ENCODE measurements around the gene KLHL29. TPM values are rescaled to one million over a fixed set of nuclear protein-coding genes. Genes with fewer than 3 reads are reported as not detected.

KLHL29 gene
- total RNA-seq, 2 experiments from 2014 or later, result 0.15 to 0.21 TPM

DNA sequence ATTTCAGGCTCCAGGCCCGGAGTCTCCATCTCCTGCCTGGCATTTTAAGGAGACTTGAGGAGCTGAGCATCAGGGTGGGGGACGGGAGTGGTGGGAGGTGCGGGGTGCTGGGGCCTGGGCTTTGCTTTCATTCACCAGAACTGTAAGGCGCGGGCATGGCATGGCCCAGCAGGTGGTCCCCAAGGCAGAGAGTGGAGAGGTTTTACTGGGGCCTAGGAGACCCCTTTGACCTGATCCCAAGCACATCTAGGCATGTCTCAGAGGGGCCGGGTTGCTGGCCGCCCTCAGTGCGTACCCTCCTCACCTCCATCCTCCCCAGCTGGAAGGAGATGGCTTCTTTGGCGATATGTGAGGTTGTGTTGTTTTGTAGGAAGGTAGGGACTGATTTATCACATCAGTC lies 172.5 kb downstream of the KLHL29 start:
- ChIA-PET POLR2A (no interaction called here), CTCF (no interaction called here)

DNA sequence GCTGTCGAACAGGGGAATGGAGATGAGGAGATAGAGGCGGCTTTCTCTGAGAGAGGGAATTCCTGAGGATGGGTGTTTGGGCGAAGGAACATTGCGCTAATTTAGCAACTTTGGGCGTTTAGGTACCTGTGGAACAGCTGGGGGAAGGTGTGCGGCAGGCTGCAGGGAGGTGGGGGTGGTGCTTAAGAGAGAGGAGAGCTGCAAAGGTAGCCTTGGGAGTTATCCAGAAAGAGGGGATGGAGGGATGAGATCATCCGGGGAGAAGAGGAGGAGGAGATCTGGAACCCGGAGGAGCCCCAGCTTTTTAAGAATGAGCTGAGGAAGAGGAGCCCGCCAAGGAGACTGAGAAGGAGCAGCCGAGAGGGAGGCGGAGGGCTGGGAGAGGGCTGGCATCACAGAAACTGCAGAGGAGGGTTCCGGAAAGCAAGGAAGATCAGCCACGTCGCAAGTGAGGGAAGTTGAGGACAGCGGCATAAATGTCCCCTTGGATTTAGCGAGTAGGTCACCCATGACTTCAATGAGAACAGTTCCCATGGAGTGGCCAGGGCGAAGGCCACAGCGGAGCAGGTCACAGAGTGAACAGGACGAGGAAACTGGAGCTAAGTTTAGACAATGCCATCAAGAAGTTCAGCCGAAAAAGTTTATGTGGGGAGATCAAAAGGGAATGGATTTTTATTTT lies 174.7 kb downstream of the KLHL29 start:
- POLR2A ChIA-PET, result no interaction called here
- CTCF ChIA-PET, result no interaction called here

DNA sequence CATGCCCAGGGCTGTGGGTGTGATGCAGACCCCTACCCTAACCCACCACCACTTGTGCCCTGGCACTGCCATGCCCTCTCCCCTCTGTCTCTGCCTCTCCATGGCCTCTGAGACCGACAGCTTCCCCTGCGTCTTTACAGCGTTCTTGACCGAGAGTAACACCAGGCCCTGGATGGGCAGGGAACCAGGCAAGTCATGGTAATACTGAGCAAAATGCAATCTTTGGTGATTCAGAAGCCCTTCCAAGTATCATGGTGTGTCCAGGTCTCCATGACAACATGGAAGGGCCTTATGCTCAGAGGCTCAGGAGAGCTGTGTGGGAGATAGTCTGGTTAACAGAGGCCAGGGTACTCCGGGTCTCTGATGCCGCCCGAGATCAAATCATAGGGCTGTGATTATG lies 176.1 kb downstream of the KLHL29 start:
- CTCF ChIA-PET, result no interaction called here

DNA sequence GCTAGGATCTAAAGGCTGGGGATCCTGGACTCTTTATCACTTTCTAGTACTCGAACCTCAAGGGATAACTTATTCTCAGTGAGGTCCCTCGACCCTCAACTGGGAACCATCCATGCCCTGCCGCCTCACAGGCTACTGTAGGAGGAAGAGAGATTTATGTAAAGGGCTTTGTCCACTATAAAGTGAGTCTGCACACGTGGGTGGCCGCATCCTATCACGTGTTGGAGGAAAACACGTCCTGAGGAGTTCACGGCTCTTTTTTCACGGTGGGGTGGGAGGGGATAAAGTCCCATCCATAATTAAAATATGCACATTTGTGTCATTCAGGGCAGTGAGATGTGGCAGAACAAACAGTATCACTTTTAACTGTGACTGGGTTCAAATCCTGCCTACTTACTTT lies 176.6 kb downstream of the KLHL29 start:
- POLR2A ChIA-PET, result no interaction called here
- CTCF ChIA-PET, result no interaction called here

More for the DNA sequence above, 176.1 kb downstream of the KLHL29 start:
- POLR2A ChIA-PET, result no interaction called here

DNA sequence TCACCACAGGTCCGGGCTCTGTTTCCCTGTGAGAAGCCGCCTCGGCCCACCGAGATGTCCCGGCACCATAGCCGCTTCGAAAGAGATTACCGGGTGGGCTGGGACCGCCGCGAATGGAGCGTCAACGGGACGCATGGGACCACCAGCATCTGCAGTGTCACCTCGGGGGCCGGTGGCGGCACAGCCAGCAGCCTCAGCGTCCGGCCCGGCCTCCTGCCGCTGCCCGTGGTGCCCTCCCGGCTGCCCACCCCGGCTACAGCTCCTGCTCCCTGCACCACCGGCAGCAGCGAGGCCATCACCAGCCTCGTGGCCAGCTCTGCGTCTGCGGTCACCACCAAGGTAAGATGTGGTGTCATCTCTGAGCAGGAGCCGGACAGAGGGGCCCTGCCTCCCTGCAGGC lies 177.2 kb downstream of the KLHL29 start:
- POLR2A ChIA-PET, result no interaction called here
- CTCF ChIA-PET, result no interaction called here

DNA sequence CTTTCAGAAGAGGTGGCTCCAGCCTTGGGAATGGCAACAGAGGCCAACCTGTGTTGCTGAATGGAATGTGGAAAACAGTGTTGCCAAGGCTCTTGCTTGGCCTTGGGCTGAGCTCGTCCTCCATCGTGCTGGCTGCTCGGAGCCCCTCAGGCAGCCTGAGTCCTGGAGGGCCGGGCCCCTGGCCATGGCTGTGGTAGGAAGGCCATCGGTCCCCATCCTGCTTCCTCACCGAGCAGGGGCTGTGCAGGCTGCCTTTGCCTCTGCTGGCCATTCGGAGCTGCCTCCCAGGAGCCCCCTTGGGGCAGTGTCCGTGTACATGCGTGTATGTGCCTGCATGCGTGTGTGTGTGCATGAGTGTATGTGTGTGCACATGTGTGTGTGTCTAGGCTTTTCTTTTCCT lies 178.2 kb downstream of the KLHL29 start:
- CTCF ChIA-PET, result no interaction called here

DNA sequence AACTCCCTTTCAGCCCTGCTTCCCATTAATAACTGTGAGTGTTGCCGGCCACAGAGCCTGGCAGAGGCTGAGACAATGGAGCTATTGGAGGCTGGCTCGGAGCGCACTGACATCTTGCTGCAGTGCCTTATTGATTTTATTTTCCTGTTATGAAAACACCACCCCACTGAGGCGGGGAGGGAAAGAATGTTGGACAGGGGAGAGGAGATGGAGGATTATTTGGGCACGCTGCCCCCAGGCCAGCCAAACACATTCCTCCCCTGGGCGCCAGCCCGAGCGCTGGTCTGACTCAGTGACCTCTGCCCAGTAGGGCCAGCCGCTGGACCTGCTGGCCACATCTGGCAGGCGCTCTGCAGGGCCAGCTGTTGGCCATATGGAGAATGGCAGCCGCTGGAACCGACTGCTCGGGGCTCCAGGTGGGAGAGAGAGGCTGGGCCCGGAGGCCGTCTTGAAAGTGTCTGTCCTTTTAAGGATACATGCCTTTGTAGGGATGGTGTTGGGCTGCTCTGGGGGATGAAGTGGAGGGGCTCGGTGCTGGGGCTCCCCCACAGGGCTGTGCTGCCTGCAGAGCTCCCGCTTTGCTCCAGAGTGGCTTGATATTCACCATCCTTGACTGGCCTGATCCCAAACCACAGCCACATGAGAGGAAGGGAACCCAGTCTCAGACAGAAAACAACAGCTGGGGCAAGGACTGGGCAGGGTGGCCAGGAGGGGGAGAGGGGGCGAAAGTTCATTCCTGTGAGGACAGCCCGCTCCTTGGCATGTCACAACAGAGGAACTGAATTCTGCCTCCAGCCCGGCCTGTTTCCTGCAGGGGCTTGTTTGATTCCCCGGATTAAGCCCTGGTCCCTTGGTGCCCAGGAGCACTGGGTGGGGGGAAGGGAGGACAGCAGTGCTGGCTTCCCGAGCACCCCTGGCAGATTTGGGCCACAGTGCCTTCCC lies 179.0 kb downstream of the KLHL29 start:
- CTCF ChIA-PET, result no interaction called here
- POLR2A ChIA-PET, result interaction anchor here (0.6 kb wide), 1 partner anchor 23 kb away, joined by 3 read pairs; no protein-coding TSS in a partner anchor

More for the DNA sequence above, 178.2 kb downstream of the KLHL29 start:
- POLR2A ChIA-PET, result no interaction called here

DNA sequence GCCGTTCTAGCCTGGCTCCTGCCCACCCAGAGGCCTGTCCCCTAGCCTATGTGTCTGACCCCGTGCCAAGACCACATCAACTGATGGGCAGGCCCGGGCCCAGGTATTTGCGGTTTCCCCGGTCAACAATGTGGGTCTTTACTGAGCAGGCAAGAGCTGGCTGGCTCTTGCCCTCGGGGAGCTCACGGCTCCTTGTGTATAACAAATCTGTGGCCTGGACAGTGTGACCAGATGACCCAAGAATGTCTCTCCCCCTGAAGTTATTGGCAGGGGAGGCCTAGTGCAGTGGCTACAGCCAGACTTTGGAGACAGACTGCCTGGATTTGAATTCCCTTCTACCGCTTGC lies 179.6 kb downstream of the KLHL29 start:
- CTCF ChIA-PET, result no interaction called here
- POLR2A ChIA-PET, result no interaction called here

DNA sequence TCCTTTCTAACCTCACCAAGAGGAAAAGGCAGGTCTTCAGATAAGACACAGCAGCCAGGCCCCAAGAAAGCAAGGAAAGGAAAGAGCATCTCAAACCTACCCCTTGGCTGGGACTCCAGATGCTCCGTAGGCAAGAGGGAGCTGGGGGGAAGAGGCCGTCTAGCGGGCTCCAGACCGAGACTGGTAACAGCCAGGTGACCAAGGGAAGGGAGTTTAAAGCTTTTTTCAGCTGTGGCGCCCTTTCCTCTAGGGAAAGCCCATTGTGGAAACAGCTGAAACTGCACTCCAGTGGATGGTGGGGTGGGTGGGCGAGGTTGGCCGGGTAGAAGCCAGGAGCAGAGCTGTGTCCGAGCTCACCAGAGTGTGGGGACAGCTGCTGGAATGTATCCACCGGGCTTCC lies 180.4 kb downstream of the KLHL29 start:
- CTCF ChIA-PET, result no interaction called here

DNA sequence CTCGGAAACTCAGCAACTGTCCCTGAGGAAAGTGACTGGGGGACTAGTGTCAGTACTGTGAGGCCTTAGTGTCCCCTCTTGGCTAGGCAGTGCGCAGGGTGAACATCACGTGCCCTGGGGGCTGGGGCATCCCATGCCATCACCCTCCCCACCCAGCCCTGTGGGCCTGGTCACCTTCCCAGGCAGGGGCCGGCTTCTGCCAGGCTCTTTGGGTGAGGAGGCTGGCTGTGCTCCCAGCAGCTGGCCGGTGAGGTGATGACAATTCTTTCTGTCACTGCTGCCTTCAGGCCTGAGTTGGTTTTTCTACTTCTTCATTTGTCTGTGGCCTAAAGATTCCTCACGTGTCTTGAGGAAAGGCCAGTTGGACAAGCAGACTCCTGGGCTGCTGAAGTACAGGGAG lies 180.8 kb downstream of the KLHL29 start:
- ChIA-PET POLR2A (no interaction called here), CTCF (no interaction called here)

More for the DNA sequence above, 180.4 kb downstream of the KLHL29 start:
- POLR2A ChIA-PET, result no interaction called here

DNA sequence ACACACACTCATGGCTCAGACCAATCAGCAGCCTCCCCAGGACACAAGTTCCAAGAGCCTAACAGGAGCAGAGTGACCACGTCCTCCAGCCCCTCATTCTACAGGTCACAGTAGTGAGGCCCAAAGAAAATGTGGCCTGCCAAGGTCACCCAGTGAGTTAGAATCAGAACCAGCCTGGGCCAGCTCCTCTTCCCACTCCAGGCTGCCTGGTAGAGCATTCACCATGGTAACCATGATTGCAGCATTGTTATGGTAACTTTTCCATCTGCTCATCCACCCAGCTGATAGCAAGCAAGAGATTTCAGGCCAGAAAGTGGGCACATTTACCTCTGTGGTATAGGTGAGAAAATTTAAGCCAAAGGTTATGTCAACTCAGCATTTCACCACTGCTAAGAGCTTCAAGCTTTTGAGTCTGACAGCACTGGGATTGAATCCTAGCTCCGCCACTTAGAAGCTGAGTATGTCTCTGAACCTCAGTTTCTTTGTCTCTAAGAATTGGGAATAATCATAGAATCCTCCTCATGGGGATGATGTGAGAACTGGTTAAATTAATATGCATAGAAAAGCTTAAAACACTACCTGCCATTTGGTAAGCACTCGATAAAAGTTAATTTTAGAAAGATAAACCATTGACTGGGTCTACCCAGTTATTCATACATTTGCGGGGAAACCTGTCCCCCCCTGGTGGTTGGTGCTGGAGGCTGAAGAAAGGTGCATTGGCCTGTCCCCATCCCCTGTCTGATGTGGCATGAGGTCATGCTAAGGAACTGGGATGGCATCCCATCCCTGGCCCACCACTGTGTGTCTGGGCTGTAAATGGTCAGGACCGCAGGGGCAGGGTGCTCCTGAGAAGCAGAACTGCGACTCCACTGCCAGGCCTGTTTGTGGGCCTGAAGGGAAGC lies 181.5 kb downstream of the KLHL29 start:
- POLR2A ChIA-PET, result no interaction called here
- CTCF ChIA-PET, result no interaction called here

DNA sequence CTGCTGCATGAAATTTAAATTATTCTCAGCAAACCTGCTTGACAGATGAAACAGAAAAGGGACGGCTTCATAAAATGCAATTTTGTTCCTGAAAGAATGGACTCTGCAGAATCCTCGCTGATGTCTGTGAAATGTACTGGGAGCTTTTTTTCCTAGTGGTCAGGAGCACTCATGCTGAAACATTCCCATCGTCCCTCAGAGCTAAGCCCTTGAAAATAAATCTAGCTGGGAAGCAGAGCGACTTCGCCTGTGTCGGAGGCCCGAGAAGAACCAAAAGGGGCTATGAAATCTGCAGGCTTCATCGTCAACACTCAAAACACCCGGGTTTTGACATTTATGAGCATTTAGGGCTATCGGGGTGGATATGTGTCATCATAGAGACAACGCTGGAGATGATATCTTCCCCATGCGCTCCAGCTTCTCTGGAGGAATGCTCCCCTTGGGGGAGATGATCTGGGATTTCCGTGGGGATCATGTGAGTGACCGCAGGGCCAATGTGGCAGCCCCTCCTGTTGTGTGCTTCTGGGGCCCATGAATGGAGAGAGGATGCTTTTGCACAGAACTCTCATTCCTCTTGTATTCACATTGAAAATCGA lies 182.3 kb downstream of the KLHL29 start:
- ChIA-PET POLR2A (no interaction called here), CTCF (no interaction called here)

DNA sequence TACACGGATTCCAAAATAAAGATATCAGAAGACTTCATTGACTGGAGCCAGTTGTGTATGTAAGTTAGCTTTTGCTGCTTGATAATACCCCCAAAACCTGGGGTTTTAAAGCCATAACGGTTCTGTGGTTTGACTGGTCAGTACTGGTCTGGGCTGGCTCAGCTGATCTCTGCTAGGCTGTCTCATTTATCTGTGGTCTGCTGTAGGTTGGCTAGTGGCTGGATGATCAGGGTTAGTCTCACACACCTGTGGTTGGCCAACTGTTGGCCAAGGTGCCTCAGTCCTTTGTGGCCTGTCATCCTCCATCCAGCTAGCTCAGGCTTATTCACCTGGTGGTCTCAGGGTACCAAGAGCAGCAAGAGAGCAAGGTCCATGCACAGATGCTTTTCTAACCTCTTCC lies 183.2 kb downstream of the KLHL29 start:
- CTCF ChIA-PET, result no interaction called here
- POLR2A ChIA-PET, result no interaction called here

DNA sequence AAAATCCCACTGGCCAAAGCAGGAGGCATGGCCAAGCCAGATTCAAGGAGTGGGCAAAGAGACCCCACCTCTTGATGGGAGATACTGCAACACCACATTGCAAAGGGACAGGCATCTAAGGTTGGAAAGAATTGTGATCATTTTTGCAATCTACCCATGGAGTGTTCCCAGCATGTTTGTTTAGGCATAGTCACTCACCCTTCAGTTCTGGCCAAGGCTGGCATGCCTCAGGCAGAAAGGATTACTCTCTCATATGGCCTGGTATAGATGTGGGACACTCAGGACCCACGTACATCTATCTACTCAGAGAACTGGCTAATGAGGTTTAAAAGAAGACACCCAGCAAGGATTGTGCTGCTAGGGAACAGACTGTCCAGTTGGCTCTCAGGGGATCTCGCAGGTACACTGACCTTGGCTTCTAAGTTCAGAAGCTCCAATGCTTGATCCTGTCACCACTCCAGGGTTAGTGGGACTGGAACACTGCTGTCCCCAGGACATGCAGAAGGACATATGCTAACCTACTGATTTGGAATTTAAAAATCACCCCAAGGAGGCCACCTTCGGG lies 183.7 kb downstream of the KLHL29 start:
- ChIA-PET CTCF (no interaction called here), POLR2A (no interaction called here)

DNA sequence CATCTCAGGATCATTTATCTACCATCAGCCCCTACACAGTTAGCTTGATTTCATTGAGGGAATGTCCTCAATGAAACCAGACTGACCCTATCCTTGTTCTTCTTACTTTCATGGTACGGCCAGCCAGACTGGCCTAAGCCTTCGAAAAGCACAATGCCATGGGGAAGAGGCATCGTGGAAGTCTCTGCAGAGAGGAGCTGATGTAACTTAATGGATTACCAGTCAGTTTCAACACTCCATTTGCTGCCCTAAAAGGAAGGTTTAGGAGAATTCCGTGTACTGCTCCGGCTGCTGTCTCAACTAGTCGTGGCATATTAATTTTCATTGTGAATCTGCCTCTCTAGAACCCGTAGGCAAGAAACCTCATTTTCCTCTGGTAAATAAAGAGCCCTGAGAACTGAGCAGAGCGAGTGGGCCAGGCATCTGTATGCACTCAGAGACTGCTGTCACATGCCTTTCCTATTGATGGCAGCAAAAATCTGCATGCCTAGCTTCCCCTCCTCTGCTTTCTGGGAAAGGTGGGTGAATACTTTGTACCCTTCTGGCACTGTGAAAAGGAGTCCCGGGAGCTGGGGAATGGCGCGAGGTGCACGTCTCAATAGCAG lies 184.9 kb downstream of the KLHL29 start:
- POLR2A ChIA-PET, result no interaction called here

DNA sequence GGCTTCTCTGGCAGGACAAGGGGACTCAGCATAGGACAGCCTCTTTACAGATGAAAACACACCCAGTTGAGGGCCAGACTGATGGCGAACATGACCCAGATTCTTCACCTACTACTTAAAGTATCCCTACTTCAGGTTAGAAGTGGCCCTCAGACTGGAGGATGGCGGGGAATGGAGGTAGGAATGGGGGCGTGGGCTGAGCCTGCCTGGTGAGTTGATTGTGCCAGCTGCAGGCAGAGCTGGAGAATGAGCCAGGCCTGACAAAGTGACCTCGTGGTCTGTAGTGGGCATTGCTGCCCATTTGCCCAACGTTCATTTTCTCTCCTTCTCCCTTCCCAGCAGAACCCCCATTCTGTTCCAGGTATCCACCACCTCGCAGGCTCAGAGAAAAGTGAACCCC lies 186.1 kb downstream of the KLHL29 start:
- CTCF ChIA-PET, result no interaction called here
- POLR2A ChIA-PET, result no interaction called here

More for the DNA sequence above, 184.9 kb downstream of the KLHL29 start:
- CTCF ChIA-PET, result no interaction called here

DNA sequence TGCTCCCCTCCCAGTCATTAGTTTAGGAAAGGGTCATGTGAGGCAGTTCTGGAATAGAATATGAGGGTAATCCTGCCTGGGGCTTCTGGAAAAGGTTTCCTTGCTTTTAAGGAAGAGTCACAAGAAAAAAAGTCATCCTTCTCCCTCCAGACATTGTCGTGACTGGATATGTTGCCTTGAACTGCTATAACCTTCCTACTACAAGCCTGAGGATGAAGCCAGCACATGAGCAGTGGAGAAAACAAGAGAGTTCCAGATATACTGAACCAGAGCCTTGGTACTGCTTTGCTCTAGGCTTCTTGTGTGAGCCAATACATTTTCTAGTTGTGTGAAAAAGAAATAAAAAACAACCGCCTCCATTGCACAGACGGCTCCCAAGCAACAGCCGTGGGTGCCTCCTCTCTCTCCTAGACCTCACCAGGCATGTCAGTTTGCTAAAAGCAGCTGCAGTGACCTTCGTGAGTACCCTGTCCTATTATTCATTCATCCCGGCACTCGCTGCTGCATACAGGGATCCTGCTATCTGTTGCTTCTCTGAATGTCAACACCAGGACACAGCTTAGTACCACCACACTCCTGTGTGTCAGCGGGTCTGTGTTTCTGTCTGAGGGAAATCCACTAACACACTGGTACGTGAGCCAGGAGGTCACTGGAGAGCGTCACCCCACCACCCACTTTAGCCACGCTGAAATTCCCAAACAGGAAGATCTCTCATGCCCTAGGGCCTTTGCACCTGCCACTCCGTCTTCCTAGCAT lies 186.7 kb downstream of the KLHL29 start:
- POLR2A ChIA-PET, result no interaction called here
- CTCF ChIA-PET, result no interaction called here

DNA sequence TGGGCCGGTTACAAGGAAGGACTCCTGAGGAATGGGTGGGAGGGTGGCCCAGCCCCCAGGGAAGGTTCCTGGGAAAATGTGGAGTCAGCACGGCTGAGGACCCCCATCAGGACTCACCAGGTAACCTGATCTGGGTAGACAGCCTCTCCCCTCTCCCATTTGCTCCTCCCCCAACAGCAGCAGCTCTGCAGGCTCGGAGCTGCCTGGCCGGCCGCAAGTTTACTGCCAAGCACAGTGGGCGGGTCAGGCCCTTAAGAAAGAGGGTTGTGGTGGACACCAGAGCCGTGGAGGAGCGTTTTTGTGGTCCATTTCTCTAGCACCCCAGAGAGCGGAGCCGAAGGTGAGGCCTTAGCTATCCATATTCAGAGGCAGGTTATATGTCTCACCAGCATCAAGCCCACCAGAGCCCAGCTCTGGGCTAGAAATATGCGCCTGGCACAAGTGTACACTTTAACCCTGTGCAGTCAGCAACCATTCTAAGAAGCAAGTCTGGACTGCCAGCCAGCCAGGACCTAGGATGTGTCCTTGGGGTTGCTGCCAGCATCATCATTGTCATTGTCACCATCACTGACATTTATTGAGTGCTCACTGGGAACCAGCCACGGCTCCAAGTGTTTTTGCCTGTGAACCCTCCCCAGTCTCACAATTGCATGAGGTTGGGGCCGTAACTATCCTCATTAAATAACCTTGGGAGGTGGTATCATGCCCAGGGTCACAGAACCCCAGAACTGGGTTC lies 190.1 kb downstream of the KLHL29 start:
- POLR2A ChIA-PET, result no interaction called here

More for the DNA sequence above, 190.1 kb downstream of the KLHL29 start:
- CTCF ChIA-PET, result no interaction called here

Data from activated CD8-positive, alpha-beta memory T cell treated with anti-CD3 and anti-CD28 coated beads for 36 hours (primary cell).